HG03432 (cell line): Measurements from ENCODE around the gene MXRA8.

ENCODE experiments used
- ATAC-seq: cut with Tn5 transposase; IDR thresholded peaks from one replicate; pipeline ENCODE4 v1.9.1; 2021; ENCODE audit warnings: mild to moderate bottlenecking, moderate library complexity; ENCODE audit not compliant: unreplicated experiment

The MXRA8 gene

GRCh38 chr1:1309251-1310108 is 48.9 kb downstream of the MXRA8 start:
- ATAC-seq, result no peak

- ATAC-seq, result peak; percentile 4
These were observed 49.6 kb downstream of the MXRA8 start for GRCh38 chr1:1308756-1309250.

GRCh38 chr1:1307923-1308755 is 50.2 kb downstream of the MXRA8 start, which contains the start of the genes ACAP3 and PUSL1:
Gene ACAP3, minus strand, starts transcription at chr1:1307930. Its CDS starts 115 bp downstream, at chr1:1307815.
Gene PUSL1, plus strand, starts transcription at chr1:1308597. Its CDS starts 47 bp downstream, at chr1:1308644.
- peak; percentile 58 for ATAC-seq

GRCh38 chr1:1307261-1307922 is 51.0 kb downstream of the MXRA8 start:
- peak; percentile 4 for ATAC-seq

- no peak for ATAC-seq
These were observed 51.6 kb downstream of the MXRA8 start for GRCh38 chr1:1306661-1307260.

- ATAC-seq, result no peak
These were observed 52.2 kb downstream of the MXRA8 start for GRCh38 chr1:1306070-1306660.

- ATAC-seq, result peak; percentile 6
These were observed 52.9 kb downstream of the MXRA8 start for GRCh38 chr1:1305300-1306069.

GRCh38 chr1:1304331-1305299 is 53.7 kb downstream of the MXRA8 start:
- no peak for ATAC-seq

GRCh38 chr1:1303736-1304135 is 54.6 kb downstream of the MXRA8 start:
- ATAC-seq, result no peak

- ATAC-seq, result no peak
These were observed 55.3 kb downstream of the MXRA8 start for GRCh38 chr1:1302951-1303509.
